Astrocyte of the cerebellum (primary cell): ENCODE data around the gene OVAAL.

Experiments used
- DNase-seq: peaks from one replicate; pipeline ENCODE4 v3.0.0-alpha.2; 2011; ENCODE audit warnings: low read depth
- H3K4me3 ChIP-seq: 2 replicates; pipeline ENCODE4 v1.5.1; 2011; ENCODE audit warnings: mild to moderate bottlenecking, low read depth, low read length, moderate library complexity
- CTCF ChIP-seq: IDR thresholded peaks from 2 replicates; pipeline ENCODE4 v1.5.1; 2012; ENCODE audit warnings: low read length, low read depth, moderate library complexity, mild to moderate bottlenecking; ENCODE audit errors: missing control alignments
- in situ Hi-C: cut with HindIII; loops from 2 replicates; pipeline ENCODE4 v1.10.0; 2017; ENCODE audit warnings: low sequenced_read_pairs

Gene OVAAL

GRCh38 chr1:180609643-180610555 is 51.1 kb downstream of the OVAAL start:
- TF ChIP-seq CTCF: no peak
- no peak for DNase-seq
- in situ Hi-C loops: no loop called here
- H3K4me3 ChIP-seq: no peak overlapping the region

GRCh38 chr1:180610556-180611015 is 51.8 kb downstream of the OVAAL start:
- no peak for DNase-seq
- in situ Hi-C loops: no loop called here
- no peak overlapping the region for H3K4me3 ChIP-seq
- TF ChIP-seq CTCF: no peak

GRCh38 chr1:180611016-180611930 is 52.5 kb downstream of the OVAAL start:
- in situ Hi-C loops: no loop called here
- H3K4me3 ChIP-seq: no peak overlapping the region
- TF ChIP-seq CTCF: no peak
- no peak for DNase-seq

- DNase-seq: no peak
- no peak overlapping the region for H3K4me3 ChIP-seq
- in situ Hi-C loops: no loop called here
- no peak for TF ChIP-seq CTCF
Observed at GRCh38 chr1:180612632-180613031, 53.9 kb downstream of the OVAAL start.

GRCh38 chr1:180614730-180615129 is 56.0 kb downstream of the OVAAL start:
- DNase-seq: peak; percentile 50
- in situ Hi-C loops: no loop called here
- no peak for TF ChIP-seq CTCF
- H3K4me3 ChIP-seq: no peak overlapping the region

GRCh38 chr1:180615493-180616290 is 56.9 kb downstream of the OVAAL start:
- DNase-seq: no peak

More at GRCh38 chr1:180615493-180616290, 56.9 kb downstream of the OVAAL start:
- no peak for TF ChIP-seq CTCF
- in situ Hi-C loops: no loop called here
- H3K4me3 ChIP-seq: no peak overlapping the region
